HTERT RPE-1 (cell line): Measurements from ENCODE around the gene PRRC2B.

Experiments used
- in situ Hi-C: fragments of 300-500 bp; cut with MboI; formaldehyde crosslinking; loops from 4 replicates; pipeline ENCODE4 v1.14.3; 2020; ENCODE audit warnings: low sequenced_read_pairs

Gene PRRC2B

GRCh38 chr9:131483319-131484050 lies 89.6 kb downstream of the PRRC2B start:
- in situ Hi-C loops, result no loop called here

GRCh38 chr9:131484051-131484445 lies 90.2 kb downstream of the PRRC2B start:
- in situ Hi-C loops, result no loop called here

DNA sequence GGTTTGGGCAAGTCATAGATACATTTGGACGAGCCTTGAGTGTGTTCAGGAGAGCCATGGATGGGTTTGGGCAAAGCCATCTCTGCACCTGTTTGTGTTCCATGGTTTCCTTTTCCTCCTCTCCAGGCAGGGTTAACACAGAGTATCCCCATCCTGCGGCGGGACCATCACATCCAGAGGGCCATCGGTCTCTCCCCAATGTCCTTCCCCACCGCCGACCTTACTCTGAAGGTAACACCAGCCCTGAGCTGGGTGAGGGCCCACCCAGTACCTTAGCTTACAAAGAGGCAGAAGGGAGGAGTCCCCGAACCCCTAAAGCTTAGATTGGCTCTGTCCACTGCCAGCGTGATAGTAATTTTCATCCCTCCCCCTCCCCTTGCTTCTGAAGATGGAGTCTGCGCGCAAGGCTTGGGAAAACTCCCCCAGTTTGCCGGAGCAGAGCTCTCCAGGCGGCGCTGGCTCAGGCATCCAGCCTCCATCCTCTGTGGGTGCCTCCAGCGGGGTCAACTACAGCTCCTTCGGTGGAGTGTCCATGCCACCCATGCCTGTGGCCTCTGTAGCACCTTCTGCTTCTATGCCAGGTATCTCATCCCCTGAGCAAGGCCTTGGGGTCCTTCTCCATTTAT lies 90.8 kb downstream of the PRRC2B start:
- in situ Hi-C loops, result no loop called here

DNA sequence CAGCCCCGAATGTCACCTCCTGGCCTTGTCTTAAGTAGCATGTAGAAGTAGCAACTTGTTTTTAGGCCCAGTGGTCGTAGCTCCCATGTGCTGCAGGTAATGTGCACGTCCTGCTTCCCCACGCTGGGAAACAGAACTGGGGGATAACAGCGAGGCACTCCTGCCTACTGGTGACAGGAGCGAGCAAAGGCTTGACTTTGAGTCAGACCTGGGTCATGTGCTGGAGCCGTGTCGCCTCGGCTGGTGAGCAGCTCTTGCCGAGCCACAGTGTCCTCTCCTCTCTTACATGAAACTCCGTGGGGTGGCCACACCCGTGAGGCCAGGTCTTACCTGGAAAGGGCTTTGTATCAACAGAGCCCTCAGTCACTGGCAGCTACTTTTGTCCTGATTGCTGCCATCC lies 91.3 kb downstream of the PRRC2B start:
- in situ Hi-C loops, result no loop called here

GRCh38 chr9:131485728-131486422 lies 92.0 kb downstream of the PRRC2B start:
- in situ Hi-C loops, result no loop called here

DNA sequence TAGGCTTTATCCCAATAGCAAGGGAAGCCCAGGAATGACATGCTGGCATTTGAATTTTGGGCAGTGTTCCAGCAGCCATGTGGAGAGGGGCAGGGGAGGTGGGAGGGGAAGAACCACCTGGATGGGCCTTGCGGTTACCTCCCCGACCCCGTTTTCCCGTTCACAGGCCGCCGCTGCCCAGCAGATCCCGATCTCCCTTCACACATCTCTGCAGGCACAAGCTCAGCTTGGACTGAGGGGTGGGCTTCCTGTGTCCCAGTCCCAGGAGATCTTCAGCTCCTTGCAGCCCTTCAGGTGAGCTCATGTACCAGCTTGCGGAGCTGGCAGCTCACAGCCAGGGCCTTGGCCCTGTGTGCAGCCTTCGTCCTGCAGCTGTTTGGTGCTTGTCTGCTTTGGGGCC lies 93.1 kb downstream of the PRRC2B start:
- in situ Hi-C loops, result no loop called here

- in situ Hi-C loops, result no loop called here
Measured at GRCh38 chr9:131487621-131488031, 93.7 kb downstream of the PRRC2B start.

- in situ Hi-C loops, result no loop called here
Measured at GRCh38 chr9:131490514-131490913, 96.6 kb downstream of the PRRC2B start.

DNA sequence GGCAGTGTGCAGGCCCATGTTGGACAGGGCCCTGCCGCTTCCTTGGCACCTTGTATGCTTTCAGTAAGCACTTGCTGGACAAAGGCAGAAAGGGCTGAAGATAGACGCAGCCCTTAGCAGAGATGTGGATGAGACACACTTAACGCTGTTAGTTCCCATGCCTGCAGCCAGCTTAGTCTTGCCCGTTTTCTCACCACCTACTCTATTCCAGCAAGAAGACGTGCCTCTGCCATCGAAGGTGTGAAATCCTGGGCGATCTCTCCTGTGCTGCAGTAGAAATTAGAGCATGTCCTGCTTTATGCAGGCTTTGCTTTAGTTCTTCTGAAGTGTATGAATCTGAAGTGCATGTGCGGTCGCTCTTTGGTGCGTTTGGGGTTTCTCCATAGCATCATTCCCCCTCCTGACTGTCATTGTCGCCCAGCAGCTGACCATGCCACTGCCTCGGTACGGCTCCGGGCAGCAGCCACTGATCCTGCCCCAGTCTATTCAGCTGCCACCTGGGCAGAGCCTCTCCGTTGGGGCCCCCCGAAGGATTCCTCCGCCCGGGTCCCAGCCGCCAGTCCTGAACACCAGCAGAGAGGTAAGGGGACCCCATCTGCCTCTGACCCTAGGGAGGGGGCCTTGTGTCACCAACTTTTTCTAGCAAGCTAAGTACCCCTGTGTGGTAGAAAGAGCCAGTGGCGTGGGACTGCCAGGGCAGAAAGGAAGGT lies 97.3 kb downstream of the PRRC2B start:
- in situ Hi-C loops, result no loop called here

DNA sequence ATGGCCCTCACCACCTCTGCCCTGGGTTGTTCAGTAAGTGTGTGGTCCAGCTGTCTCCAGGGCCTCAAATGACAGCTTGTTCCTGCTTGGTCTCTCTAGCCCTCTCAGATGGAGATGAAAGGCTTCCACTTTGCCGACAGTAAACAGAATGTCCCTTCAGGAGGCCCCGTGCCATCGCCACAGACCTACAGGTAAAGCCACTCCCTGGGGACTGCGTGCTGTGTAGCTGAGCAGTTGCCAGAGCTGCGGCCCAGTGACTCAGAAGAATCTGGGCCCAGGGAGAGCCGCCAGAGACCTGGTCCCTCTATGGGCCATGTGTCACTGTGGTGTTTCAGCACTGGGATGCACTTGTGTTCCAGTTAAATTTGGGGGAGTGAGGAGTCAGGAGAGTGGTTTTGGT lies 98.2 kb downstream of the PRRC2B start:
- in situ Hi-C loops, result no loop called here

- in situ Hi-C loops, result no loop called here
Measured at GRCh38 chr9:131494296-131494870, 100.5 kb downstream of the PRRC2B start.

DNA sequence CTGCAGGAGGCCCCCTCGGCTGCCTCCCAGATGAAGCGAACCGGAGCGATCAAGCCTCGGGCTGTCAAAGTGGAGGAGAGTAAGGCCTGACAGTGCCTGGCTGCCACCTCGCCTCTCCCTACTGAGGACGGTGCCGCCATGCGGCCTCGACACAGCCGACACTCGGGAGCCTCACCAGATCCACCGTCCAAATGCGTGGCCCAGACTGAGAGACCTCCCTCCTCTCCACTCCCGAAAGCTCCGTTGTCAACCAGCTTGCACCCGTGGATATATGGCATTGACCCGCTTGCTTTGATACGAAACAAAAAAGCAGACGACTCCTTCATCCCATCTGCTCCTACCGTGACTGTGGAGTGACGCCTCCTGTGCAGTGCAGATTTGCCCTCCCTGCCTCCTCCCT lies 101.9 kb downstream of the PRRC2B start:
- in situ Hi-C loops, result no loop called here

- in situ Hi-C loops, result no loop called here
Measured at GRCh38 chr9:131496844-131497405, 103.0 kb downstream of the PRRC2B start.

DNA sequence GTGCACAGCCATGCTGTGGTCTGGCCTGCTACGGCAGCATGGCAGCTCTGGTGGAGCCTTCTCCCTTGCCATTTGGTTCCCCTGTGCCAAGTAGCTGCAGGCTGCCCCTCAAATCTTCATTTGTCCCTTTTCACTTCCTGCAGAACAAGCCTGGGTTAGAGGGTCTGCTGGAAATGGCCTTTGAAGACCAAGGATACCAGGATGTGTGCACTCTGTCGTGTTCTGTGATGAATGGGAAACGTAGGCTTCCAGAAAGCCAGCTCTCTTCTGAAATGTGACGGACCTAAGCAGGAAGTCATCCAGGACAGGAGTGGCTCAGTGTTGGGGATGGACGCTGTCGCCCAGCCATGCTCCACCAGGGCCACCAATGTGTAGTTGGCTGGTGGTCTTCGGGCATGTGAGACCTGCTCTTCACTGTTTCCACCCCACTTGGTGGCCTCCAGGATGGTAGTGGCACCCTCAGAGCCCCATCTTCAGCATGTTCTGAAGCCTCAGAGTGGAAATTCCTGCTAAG lies 105.4 kb downstream of the PRRC2B start:
- in situ Hi-C loops, result no loop called here

DNA sequence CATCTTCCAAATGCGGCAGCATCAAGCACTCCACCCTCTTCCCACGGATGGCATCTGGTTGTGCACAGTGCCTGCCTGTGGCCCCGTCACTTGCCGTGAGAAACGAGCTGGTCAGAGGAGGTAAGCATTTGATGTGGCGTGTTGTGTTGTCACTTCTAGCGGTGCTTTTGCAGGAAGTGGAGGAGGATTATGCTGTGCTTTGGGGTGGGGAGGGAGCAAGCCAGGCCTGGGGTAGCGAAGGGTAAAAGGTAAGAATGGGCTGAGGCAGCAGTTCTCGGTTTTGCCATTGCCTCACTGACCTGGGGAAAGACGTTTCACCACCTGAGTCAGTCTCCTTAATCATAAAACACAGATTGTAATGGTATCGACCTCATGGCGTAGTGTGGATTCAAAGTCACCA lies 106.5 kb downstream of the PRRC2B start:
- in situ Hi-C loops, result no loop called here

- in situ Hi-C loops, result no loop called here
Measured at GRCh38 chr9:131500939-131501541, 107.2 kb downstream of the PRRC2B start.

DNA sequence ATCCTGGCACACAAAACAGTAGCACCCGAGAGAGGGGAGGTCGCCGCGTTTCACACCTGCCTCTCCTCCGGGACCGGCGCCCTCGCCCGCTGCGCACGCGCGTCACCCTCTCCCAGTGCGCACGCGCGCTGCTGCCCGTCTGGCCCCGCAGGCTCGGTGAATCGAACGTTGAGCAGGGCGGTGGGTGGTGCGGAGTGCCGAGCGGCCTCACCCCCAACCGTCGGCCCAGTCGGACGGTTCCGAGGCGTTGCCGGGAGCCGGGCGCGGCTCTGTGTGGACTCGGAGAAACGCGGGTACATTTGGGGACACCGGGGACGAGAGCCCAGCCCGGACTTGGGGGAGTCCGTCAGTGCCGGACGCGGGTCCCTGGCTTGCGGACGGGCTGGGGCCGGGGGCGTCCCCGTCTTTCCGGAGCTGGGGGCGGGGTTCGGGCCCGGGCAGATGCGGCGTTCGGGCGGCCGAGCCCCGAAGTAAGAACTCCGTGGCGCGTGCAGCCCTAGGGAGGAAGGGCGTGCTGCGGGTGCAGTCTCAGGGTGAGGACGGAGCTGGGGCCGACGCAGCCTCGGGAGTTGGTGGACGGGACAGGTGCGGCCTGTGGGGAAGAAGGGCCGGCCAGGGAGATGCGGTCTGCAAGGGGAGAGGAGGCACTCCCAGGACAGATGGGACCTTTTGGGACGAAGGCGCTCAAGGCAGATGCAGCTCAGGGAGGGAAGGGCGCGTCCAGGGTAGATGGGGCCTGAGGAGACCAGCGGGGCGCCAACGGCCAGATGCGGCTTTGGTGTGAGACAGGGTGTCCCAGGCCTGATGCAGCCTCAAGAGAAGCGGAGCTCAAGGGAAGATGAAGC lies 109.1 kb downstream of the PRRC2B start, which contains the start of gene POMT1:
POMT1 (plus strand) TSS at position 138 of the 845 bp plus-strand sequence. CDS start 1,301 bp downstream, outside the sequence.
- in situ Hi-C loops, result no loop called here

GRCh38 chr9:131503626-131504465 lies 110.0 kb downstream of the PRRC2B start:
- in situ Hi-C loops, result no loop called here
